ENCODE results near the gene OR8B3. TPM values are rescaled to one million over a fixed set of nuclear protein-coding genes. Genes with fewer than 3 reads are reported as not detected.

The OR8B3 gene
- polyA plus RNA-seq, 1 of the 3 experiments (the other 2 are of a cell fraction): not detected

DNA sequence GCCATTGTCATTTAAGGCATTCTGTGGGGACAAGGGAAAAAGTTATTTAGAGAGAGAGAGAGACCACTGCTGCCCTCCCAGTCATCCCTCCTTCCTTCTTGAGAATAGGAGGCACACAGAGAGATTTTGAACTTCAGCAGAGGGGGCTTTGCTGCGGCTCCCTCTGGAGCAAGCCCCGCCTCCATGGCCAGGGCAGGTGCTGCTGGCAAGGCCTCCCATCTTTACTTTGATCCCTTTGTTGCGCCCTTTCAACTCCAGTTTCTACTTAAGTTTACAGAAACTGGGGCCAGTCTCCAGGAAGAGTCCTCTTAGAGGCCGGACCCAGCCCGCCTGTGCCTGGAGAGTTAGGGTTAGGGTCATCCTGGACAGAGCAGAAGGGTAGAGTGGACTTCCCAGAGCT lies 42.3 kb upstream of the OR8B3 start:
- H3K27ac ChIP-seq (ENCODE audit: low read depth in 2 of 2, low read length in 1 of 2): no peak overlapping the region
- H3K4me1 ChIP-seq (ENCODE audit: control insufficient read depth in 1 of 2, insufficient read depth in 2 of 2, low read depth in 1 of 2, low read length in 1 of 2): no peaks in the 10 kb centered on the region
- 0% methylated on average over 1 of the region's 5 CpGs for WGBS (ENCODE audit: low lambda C conversion rate)
- H3F3A ChIP-seq (replicated peaks; ENCODE audit: insufficient read depth): no peaks in the 10 kb centered on the region
- H3K9me2 ChIP-seq: no peaks in the 10 kb centered on the region
- H4K20me1 ChIP-seq (ENCODE audit: insufficient read depth): no peaks in the 10 kb centered on the region
- no peak for DNase-seq
- H3K4me3 ChIP-seq (ENCODE audit: low read depth in 2 of 2, low read length in 1 of 2): no peak overlapping the region
- no peak overlapping the region for H3K9ac ChIP-seq
- ChIA-PET CTCF (interaction anchor here (1.2 kb wide), 1 partner anchor 13 kb away, joined by 4 read pairs; no protein-coding TSS in a partner anchor), POLR2A (no interaction called here)
- H3K36me3 ChIP-seq (replicated peaks in 1 of 2; ENCODE audit: control insufficient read depth in 1 of 2, insufficient read depth in 2 of 2, low read length in 1 of 2): no peaks in the 10 kb centered on the region
- no peak overlapping the region for H2AFZ ChIP-seq (ENCODE audit: low read depth)
- no peaks in the 10 kb centered on the region for H3K79me2 ChIP-seq (ENCODE audit: insufficient read depth)
- no peak overlapping the region for H3K4me2 ChIP-seq
- TF ChIP-seq, protein P1, sequence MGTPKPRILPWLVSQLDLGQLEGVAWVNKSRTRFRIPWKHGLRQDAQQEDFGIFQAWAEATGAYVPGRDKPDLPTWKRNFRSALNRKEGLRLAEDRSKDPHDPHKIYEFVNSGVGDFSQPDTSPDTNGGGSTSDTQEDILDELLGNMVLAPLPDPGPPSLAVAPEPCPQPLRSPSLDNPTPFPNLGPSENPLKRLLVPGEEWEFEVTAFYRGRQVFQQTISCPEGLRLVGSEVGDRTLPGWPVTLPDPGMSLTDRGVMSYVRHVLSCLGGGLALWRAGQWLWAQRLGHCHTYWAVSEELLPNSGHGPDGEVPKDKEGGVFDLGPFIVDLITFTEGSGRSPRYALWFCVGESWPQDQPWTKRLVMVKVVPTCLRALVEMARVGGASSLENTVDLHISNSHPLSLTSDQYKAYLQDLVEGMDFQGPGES (IDR thresholded peaks at IDR 0.05; ENCODE audit: low read depth, low read length): no peak
- TF ChIP-seq ELF1 (IDR thresholded peaks at IDR 0.05): no peak
- no peaks in the 10 kb centered on the region for H3K9me3 ChIP-seq
- H3K27me3 ChIP-seq (ENCODE audit: insufficient read depth): peaks cover 7% of the 10 kb centered on the region; the same call in 1 of the 2 replicates

DNA sequence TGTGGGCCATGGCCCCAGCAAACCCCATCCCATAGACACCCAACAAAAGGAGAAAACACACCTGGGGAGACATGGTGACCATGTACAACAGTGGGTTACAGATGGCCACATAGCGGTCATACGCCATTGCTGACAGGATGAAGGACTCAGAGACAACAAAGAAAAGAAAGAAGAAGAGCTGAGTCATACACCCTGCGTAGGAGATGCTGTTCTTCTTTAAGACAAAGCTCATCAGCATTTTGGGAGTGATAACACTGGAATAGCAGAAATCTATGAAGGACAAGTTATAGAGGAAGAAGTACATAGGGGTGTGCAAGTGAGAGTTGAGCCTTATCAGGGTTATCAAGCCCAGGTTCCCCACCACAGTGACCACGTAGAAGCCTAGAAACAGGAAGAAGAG lies 41.8 kb upstream of the OR8B3 start:
- no peak overlapping the region for H3K9ac ChIP-seq
- TF ChIP-seq EP300 (IDR thresholded peaks at IDR 0.05; ENCODE audit: borderline replicate concordance in 1 of 2, low read depth in 1 of 2, low read length in 1 of 2): no peak
- TF ChIP-seq FOXJ3 (CRISPR knock-in tag; IDR thresholded peaks at IDR 0.05): no peak
- no peak for TF ChIP-seq TCF12 (IDR thresholded peaks at IDR 0.05)
- no peak for TF ChIP-seq FOSL2 (IDR thresholded peaks at IDR 0.05; ENCODE audit: borderline replicate concordance, low read depth)
- H3F3A ChIP-seq (replicated peaks; ENCODE audit: insufficient read depth): no peaks in the 10 kb centered on the region
- no peaks in the 10 kb centered on the region for H3K9me2 ChIP-seq
- no peaks in the 10 kb centered on the region for H3K9me3 ChIP-seq
- no peaks in the 10 kb centered on the region for H4K20me1 ChIP-seq (ENCODE audit: insufficient read depth)
- WGBS (ENCODE audit: low lambda C conversion rate): 3% methylated on average over 4 of the region's 4 CpGs
- H3K36me3 ChIP-seq (replicated peaks in 1 of 2; ENCODE audit: control insufficient read depth in 1 of 2, insufficient read depth in 2 of 2, low read length in 1 of 2): no peaks in the 10 kb centered on the region
- peaks cover 7% of the 10 kb centered on the region; the same call in 1 of the 2 replicates for H3K27me3 ChIP-seq (ENCODE audit: insufficient read depth)
- no peak for DNase-seq
- no peaks in the 10 kb centered on the region for H3K4me1 ChIP-seq (ENCODE audit: control insufficient read depth in 1 of 2, insufficient read depth in 2 of 2, low read depth in 1 of 2, low read length in 1 of 2)
- ChIA-PET CTCF (interaction anchor here (1.0 kb wide), 1 partner anchor 39 kb away, joined by 4 read pairs; no protein-coding TSS in a partner anchor), POLR2A (no interaction called here)
- H3K4me3 ChIP-seq (ENCODE audit: low read depth in 2 of 2, low read length in 1 of 2): no peak overlapping the region
- H3K4me2 ChIP-seq: no peak overlapping the region
- H2AFZ ChIP-seq (ENCODE audit: low read depth): no peak overlapping the region
- no peak overlapping the region for H3K27ac ChIP-seq (ENCODE audit: low read depth in 2 of 2, low read length in 1 of 2)
- no peaks in the 10 kb centered on the region for H3K79me2 ChIP-seq (ENCODE audit: insufficient read depth)

DNA sequence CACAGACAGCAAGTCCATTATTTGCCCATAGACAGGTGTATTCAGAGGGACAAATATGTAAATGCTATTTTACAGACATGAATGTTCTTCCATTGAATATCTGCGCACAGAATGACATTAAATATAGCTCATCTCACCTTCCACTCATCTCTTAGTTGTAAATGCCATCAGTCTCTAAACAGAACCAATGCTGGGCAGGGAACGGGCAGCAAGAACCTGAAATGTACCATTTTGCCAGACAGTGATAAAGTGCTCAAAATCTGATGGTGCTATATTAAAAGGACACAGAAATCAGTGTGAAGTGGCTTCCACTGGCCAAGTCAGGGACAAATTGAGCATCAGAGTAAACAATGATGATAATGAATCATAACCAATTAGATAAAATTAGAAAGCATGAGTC lies 35.9 kb upstream of the OR8B3 start:
- CTCF ChIA-PET: no interaction called here
- 0% methylated on average over 2 of the region's 2 CpGs for WGBS (ENCODE audit: low lambda C conversion rate)
- Histone ChIP-seq H3K79me2 (ENCODE audit: insufficient read depth) (no peaks in the 10 kb centered on the region), H3K27ac (ENCODE audit: low read depth in 2 of 2, low read length in 1 of 2) (no peak overlapping the region), H3K4me3 (ENCODE audit: low read depth in 2 of 2, low read length in 1 of 2) (no peak overlapping the region), H3K27me3 (ENCODE audit: insufficient read depth) (no peaks in the 10 kb centered on the region; the same call in 1 of the 2 replicates), H3F3A (replicated peaks; ENCODE audit: insufficient read depth) (no peaks in the 10 kb centered on the region), H4K20me1 (ENCODE audit: insufficient read depth) (no peaks in the 10 kb centered on the region), H3K4me2 (no peak overlapping the region), H2AFZ (ENCODE audit: low read depth) (no peak overlapping the region), H3K4me1 (ENCODE audit: control insufficient read depth in 1 of 2, insufficient read depth in 2 of 2, low read depth in 1 of 2, low read length in 1 of 2) (no peaks in the 10 kb centered on the region), H3K9ac (no peak overlapping the region), H3K36me3 (replicated peaks in 1 of 2; ENCODE audit: control insufficient read depth in 1 of 2, insufficient read depth in 2 of 2, low read length in 1 of 2) (no peaks in the 10 kb centered on the region), H3K9me2 (no peaks in the 10 kb centered on the region), H3K9me3 (no peaks in the 10 kb centered on the region)
- POLR2A ChIA-PET: no interaction called here
- no peak for DNase-seq
- no peak for TF ChIP-seq SMC3 (IDR thresholded peaks at IDR 0.05; ENCODE audit: low read depth, low read length)
- TF ChIP-seq MEF2A (IDR thresholded peaks at IDR 0.05; ENCODE audit: borderline replicate concordance, low read depth): no peak
- TF ChIP-seq, protein P2, sequence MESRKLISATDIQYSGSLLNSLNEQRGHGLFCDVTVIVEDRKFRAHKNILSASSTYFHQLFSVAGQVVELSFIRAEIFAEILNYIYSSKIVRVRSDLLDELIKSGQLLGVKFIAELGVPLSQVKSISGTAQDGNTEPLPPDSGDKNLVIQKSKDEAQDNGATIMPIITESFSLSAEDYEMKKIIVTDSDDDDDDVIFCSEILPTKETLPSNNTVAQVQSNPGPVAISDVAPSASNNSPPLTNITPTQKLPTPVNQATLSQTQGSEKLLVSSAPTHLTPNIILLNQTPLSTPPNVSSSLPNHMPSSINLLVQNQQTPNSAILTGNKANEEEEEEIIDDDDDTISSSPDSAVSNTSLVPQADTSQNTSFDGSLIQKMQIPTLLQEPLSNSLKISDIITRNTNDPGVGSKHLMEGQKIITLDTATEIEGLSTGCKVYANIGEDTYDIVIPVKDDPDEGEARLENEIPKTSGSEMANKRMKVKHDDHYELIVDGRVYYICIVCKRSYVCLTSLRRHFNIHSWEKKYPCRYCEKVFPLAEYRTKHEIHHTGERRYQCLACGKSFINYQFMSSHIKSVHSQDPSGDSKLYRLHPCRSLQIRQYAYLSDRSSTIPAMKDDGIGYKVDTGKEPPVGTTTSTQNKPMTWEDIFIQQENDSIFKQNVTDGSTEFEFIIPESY (IDR thresholded peaks at IDR 0.05; ENCODE audit: borderline replicate concordance, low read depth): no peak
- TF ChIP-seq FOXM1 (IDR thresholded peaks at IDR 0.05; ENCODE audit: low read depth): no peak
- no peak for TF ChIP-seq GABPA (IDR thresholded peaks at IDR 0.05; ENCODE audit: low read depth)
- TF ChIP-seq, protein P3, sequence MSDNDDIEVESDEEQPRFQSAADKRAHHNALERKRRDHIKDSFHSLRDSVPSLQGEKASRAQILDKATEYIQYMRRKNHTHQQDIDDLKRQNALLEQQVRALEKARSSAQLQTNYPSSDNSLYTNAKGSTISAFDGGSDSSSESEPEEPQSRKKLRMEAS (IDR thresholded peaks at IDR 0.05; ENCODE audit: low read depth): no peak
- no peak for TF ChIP-seq POLR2AphosphoS5 (IDR thresholded peaks at IDR 0.05; ENCODE audit: low read depth, low read length)
- TF ChIP-seq TEAD4 (IDR thresholded peaks at IDR 0.05; ENCODE audit: borderline replicate concordance, insufficient read depth): no peak
- no peak for TF ChIP-seq NFIC (IDR thresholded peaks at IDR 0.05; ENCODE audit: borderline replicate concordance)
- TF ChIP-seq RFX5 (IDR thresholded peaks at IDR 0.05; ENCODE audit: low read length): no peak
- TF ChIP-seq, protein P4, sequence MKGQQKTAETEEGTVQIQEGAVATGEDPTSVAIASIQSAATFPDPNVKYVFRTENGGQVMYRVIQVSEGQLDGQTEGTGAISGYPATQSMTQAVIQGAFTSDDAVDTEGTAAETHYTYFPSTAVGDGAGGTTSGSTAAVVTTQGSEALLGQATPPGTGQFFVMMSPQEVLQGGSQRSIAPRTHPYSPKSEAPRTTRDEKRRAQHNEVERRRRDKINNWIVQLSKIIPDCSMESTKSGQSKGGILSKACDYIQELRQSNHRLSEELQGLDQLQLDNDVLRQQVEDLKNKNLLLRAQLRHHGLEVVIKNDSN (IDR thresholded peaks at IDR 0.05; ENCODE audit: borderline replicate concordance, low read depth): no peak
- TF ChIP-seq, protein P1 (IDR thresholded peaks at IDR 0.05; ENCODE audit: low read depth, low read length): no peak
- TF ChIP-seq TAF1 (IDR thresholded peaks at IDR 0.05; ENCODE audit: borderline replicate concordance, low read depth, low read length): no peak
